Measurements from ENCODE around the gene AHCTF1. TPM values are rescaled to one million over a fixed set of nuclear protein-coding genes. Genes with fewer than 3 reads are reported as not detected.

Gene AHCTF1
- total RNA-seq, 1 donor from 2014 or later: 31.3 TPM

DNA sequence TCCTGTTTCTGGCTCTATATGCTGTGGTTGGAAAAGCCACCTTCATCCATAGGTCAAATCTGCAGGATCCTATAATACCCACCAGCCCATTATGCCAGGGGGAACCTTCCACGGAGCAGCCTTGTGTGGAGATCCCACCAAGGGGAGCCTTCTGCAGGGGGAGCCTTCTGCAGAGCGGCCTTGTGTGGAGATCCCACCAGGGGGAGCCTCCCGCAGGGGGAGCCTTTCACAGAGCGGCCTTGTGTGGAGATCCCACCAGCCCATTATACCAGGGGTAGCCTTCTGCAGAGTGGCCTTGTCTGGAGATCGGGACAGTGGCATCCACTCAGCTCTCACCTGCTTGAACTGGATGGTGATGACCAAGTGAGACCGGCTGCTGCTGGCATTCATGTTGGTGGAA, 122.3 kb downstream of the AHCTF1 start:
- H3K27ac Mint-ChIP-seq: no peak overlapping the region
- ATAC-seq (ENCODE audit: low read depth) (no peak), DNase-seq (no peak)
- CTCF ChIA-PET: no interaction called here
- POLR2A ChIA-PET: no interaction called here
- H3K4me3 Mint-ChIP-seq: no peak overlapping the region
- no peaks in the 10 kb centered on the region for H3K27me3 Mint-ChIP-seq
- no peaks in the 10 kb centered on the region for H3K36me3 Mint-ChIP-seq (ENCODE audit: low read depth)
- no peaks in the 10 kb centered on the region for H3K4me1 Mint-ChIP-seq
- H3K9me3 Mint-ChIP-seq: no peaks in the 10 kb centered on the region
- TF ChIP-seq, protein P1, sequence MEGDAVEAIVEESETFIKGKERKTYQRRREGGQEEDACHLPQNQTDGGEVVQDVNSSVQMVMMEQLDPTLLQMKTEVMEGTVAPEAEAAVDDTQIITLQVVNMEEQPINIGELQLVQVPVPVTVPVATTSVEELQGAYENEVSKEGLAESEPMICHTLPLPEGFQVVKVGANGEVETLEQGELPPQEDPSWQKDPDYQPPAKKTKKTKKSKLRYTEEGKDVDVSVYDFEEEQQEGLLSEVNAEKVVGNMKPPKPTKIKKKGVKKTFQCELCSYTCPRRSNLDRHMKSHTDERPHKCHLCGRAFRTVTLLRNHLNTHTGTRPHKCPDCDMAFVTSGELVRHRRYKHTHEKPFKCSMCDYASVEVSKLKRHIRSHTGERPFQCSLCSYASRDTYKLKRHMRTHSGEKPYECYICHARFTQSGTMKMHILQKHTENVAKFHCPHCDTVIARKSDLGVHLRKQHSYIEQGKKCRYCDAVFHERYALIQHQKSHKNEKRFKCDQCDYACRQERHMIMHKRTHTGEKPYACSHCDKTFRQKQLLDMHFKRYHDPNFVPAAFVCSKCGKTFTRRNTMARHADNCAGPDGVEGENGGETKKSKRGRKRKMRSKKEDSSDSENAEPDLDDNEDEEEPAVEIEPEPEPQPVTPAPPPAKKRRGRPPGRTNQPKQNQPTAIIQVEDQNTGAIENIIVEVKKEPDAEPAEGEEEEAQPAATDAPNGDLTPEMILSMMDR (IDR thresholded peaks at IDR 0.05): no peak
- intact Hi-C loops (cut with micrococcal nuclease): no loop called here

DNA sequence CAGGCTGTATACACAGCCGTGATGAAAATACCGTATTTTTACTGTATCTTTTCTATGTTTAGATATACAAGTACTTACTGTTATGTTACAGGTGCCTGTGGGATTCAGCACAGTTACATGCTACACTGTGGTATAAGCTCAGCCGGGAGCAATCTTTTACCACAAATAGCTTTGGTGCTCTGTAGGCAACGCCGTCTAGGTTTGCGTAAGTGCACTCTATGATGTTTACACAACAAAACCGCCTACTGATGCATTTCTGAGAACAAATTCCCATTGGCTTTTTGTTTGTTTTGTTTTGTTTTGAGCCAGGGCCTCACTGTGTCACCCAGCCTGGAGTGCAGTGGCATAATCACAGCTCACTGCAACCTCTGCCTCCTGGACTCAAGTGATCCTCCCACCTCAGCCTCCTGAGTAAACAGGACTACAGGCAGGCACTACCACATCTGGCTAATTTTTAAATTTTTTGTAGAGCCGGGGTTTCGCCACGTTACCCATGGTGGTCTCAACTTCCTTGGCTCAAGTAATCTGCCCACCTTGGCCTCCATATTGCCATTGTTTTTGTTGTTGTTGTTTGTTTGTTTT, 126.5 kb downstream of the AHCTF1 start:
- H3K4me3 Mint-ChIP-seq: no peak overlapping the region
- POLR2A ChIA-PET: no interaction called here
- DNase-seq (no peak), ATAC-seq (ENCODE audit: low read depth) (no peak)
- H3K27ac Mint-ChIP-seq: no peak overlapping the region
- H3K36me3 Mint-ChIP-seq (ENCODE audit: low read depth): no peaks in the 10 kb centered on the region
- no peaks in the 10 kb centered on the region for H3K4me1 Mint-ChIP-seq
- no peaks in the 10 kb centered on the region for H3K9me3 Mint-ChIP-seq
- H3K27me3 Mint-ChIP-seq: no peaks in the 10 kb centered on the region
- intact Hi-C loops (cut with micrococcal nuclease): no loop called here
- CTCF ChIA-PET: no interaction called here
- TF ChIP-seq, protein P1 (IDR thresholded peaks at IDR 0.05): no peak

DNA sequence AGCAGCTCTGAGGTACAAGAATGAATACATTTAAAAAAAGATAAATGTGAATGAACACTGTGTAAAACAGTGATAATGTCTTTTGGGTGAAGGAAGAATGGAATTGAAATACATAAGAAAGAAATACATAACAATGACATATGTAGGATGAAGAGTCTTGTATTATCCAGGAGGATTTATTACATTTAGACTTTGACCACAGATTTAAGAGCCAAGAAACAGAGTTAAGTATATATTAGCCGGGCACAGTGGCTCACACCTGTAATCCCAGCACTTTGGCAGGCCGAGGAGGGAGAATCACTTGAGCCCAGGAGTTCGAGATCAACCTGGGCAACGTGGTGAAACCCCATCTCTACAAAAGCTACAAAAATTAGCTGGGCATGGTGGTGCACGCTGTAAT, 127.9 kb downstream of the AHCTF1 start:
- intact Hi-C loops (cut with micrococcal nuclease): no loop called here
- TF ChIP-seq, protein P1 (IDR thresholded peaks at IDR 0.05): no peak
- Mint-ChIP-seq H3K27me3 (no peaks in the 10 kb centered on the region), H3K27ac (no peak overlapping the region), H3K4me1 (no peaks in the 10 kb centered on the region), H3K9me3 (no peaks in the 10 kb centered on the region), H3K4me3 (no peak overlapping the region), H3K36me3 (ENCODE audit: low read depth) (no peaks in the 10 kb centered on the region)
- ChIA-PET POLR2A (no interaction called here), CTCF (no interaction called here)
- DNase-seq (no peak), ATAC-seq (ENCODE audit: low read depth) (no peak)

- ChIA-PET POLR2A (no interaction called here), CTCF (no interaction called here)
- Mint-ChIP-seq H3K27ac (no peak overlapping the region), H3K4me3 (no peak overlapping the region), H3K27me3 (no peaks in the 10 kb centered on the region), H3K9me3 (no peaks in the 10 kb centered on the region), H3K36me3 (ENCODE audit: low read depth) (no peaks in the 10 kb centered on the region), H3K4me1 (no peaks in the 10 kb centered on the region)
- DNase-seq (no peak), ATAC-seq (ENCODE audit: low read depth) (no peak)
- intact Hi-C loops (cut with micrococcal nuclease): no loop called here
- TF ChIP-seq, protein P1 (IDR thresholded peaks at IDR 0.05): no peak
Measured at GRCh38 chr1:246803373-246803772, 128.4 kb downstream of the AHCTF1 start.

DNA sequence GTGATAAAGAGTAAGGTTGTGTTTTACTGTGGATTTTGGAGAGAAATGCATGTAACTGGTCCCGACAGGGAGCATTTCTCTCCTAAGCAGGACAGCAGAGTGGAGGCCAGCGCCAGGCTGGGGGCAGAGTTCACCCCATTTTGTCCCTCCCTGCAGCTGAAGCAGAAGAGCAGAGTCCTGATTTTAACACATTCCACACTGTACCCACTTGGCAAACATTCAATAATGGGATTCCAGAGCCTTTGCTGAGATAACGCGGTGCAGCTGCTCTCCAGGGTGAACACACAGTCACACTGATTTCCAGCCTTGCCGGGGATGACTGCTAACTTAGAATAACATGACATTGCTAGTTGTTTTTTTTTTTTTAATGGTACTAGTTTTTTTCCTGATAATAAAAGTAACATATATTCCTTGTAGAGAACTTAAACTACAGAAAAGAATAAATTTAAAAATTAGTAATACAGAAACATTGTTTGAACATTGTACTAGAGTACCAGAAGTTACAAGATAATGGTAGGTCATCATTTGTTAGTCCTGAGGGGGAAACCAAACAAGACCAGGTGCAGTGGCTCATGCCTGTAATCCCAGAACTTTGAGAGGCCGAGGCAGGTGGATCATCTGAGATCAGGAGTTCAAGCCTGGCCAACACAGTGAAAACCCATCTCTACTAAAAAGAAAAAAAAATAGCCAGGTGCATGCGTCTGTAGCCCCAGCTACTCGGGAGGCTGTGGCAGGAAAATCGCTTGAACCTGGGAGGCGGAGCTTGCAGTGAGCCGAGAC, 130.3 kb downstream of the AHCTF1 start:
- CTCF ChIA-PET: no interaction called here
- Mint-ChIP-seq H3K27ac (no peak overlapping the region), H3K27me3 (no peaks in the 10 kb centered on the region), H3K4me1 (no peaks in the 10 kb centered on the region), H3K36me3 (ENCODE audit: low read depth) (no peaks in the 10 kb centered on the region), H3K4me3 (no peak overlapping the region), H3K9me3 (no peaks in the 10 kb centered on the region)
- DNase-seq (no peak), ATAC-seq (ENCODE audit: low read depth) (no peak)
- TF ChIP-seq, protein P1 (IDR thresholded peaks at IDR 0.05): no peak
- POLR2A ChIA-PET: no interaction called here
- intact Hi-C loops (cut with micrococcal nuclease): no loop called here

Measured in activated B cell treated with CpG ODN at 0.5 μM for 24 hours (primary cell).